ENCODE data around the gene VAMP2. TPM values are rescaled to one million over a fixed set of nuclear protein-coding genes. Genes with fewer than 3 reads are reported as not detected.

VAMP2 gene
- total and polyA plus RNA-seq, 9 of the 15 experiments (the other 6 are each of a cell fraction or from before 2014, with no cell fraction given): 2.3 to 31.8 (median 6.0) TPM

DNA sequence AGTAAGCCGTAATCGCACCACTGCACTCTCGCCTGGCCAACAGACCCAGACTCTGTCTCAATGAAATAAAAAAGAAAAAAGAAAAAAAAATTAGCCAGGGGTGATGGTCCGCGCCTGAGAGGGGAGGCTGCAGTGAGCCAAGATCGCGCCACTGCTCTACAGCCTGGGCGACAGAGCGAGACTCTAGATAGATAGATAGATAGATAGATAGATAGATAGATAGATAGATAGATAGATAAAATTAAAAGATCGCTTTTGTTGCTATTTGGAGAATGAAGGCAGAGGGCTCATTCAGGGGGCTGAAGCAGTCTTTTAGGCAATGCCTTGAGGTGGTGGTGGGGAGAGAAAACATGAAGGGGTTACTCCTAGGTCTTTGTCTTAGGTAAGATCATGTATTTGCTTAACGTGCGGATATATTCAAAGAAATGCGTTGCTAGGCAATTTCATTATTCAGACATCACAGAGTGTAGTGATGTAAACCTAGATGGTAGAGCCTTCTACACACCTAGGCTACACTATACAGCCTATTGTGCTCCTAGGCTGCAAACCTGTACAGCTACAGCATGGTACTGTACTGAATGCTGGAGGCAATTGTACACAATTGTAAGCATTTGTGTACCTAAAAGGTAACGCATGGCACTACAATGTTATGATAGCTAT is 34.5 kb downstream of the VAMP2 start (continued):
- TF ChIP-seq, protein P1, sequence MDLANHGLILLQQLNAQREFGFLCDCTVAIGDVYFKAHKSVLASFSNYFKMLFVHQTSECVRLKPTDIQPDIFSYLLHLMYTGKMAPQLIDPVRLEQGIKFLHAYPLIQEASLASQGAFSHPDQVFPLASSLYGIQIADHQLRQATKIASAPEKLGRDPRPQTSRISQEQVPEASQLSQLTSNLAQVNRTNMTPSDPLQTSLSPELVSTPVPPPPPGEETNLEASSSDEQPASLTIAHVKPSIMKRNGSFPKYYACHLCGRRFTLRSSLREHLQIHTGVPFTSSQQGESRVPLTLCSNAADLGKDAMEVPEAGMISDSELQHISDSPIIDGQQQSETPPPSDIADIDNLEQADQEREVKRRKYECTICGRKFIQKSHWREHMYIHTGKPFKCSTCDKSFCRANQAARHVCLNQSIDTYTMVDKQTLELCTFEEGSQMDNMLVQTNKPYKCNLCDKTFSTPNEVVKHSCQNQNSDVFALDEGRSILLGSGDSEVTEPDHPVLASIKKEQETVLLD (IDR thresholded peaks at IDR 0.05): peak; percentile 68
- TF ChIP-seq HDAC3 (IDR thresholded peaks at IDR 0.05; ENCODE audit: borderline replicate concordance, partially characterized antibody) (no peak), RUNX1 (IDR thresholded peaks at IDR 0.05; ENCODE audit: low read depth) (no peak), ZNF274 (IDR thresholded peaks at IDR 0.05; ENCODE audit: borderline replicate concordance, low read depth, low read length) (no peak), MCM7 (IDR thresholded peaks at IDR 0.05) (0 out of 4 replicates have a peak, but pooled peaks of 1 of the 2 experiments have one; percentile 48), NFYB (IDR thresholded peaks at IDR 0.05; ENCODE audit: extremely low read depth, insufficient read length) (no peak), ARNT (IDR thresholded peaks at IDR 0.05) (no peak), MTA1 (IDR thresholded peaks at IDR 0.05; ENCODE audit: borderline replicate concordance) (0 out of 2 replicates have a peak, but pooled peaks have one; percentile 51), DACH1 (IDR thresholded peaks at IDR 0.05; ENCODE audit: partially characterized antibody) (peak; percentile 99), ZNF217 (CRISPR knock-in tag; IDR thresholded peaks at IDR 0.05) (no peak)
